ENCODE measurements around the gene GTF2F2.

- no peak for TF ChIP-seq POLR2A (IDR thresholded peaks at IDR 0.05)
- TF ChIP-seq CTCF (IDR thresholded peaks at IDR 0.05) = no peak
These were observed 121.8 kb downstream of the GTF2F2 start for GRCh38 chr13:45242070-45242469.

Data from stomach (tissue), 4 donors.